ENCODE data around the gene GABRG3. TPM values are rescaled to one million over a fixed set of nuclear protein-coding genes. Genes with fewer than 3 reads are reported as not detected.

GABRG3 gene
- total RNA-seq, 1 experiment from 2014 or later: not detected

DNA sequence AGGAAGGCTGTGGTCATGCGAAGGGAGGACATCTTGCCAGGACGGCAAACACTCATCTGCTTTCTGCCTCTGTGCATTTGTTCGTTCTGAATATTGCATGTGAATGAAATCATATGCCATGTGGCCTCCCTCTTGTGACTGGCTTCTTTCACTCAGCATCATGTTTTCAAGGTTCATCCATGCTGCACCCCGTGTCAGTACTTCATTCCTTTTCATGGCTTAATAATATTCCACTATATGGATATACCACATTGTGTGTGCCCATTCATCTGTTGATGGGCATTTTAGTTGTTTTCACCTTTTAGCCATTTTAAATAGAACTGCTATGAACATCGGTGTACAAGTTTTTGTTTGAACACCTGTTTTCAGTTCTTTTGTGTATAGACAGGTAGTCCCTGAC lies 118.7 kb downstream of the GABRG3 start:
- Histone ChIP-seq H3K4me2 (ENCODE audit: low read length) (no peak overlapping the region), H2AFZ (ENCODE audit: low read depth, low read length, poor library complexity, severe bottlenecking) (no peak overlapping the region), H3K27me3 (ENCODE audit: insufficient read depth, low read length) (no peaks in the 10 kb centered on the region), H3K9ac (ENCODE audit: low read length) (no peak overlapping the region), H3K79me2 (ENCODE audit: insufficient read depth, low read length) (no peaks in the 10 kb centered on the region), H3K4me3 (replicated peaks in 1 of 2; ENCODE audit: low read depth in 1 of 2, low read length in 2 of 2) (no peak overlapping the region), H3K9me2 (ENCODE audit: insufficient read depth) (no peaks in the 10 kb centered on the region), H3K27ac (ENCODE audit: low read depth, low read length) (no peak overlapping the region), H3K4me1 (ENCODE audit: control insufficient read depth in 1 of 2, insufficient read depth in 2 of 2, low read length in 2 of 2) (no peaks in the 10 kb centered on the region), H4K20me1 (ENCODE audit: insufficient read depth) (no peaks in the 10 kb centered on the region), H3K9me3 (ENCODE audit: control insufficient read depth in 1 of 2, insufficient read depth in 1 of 2, low read depth in 1 of 2, low read length in 2 of 2) (peaks cover 20 to 52% of the 10 kb centered on the region in 2 experiments; a peak in 2 of 4 replicates), H3K36me3 (ENCODE audit: control insufficient read depth in 1 of 2, insufficient read depth in 2 of 2, low read length in 2 of 2) (no peaks in the 10 kb centered on the region)
- RAD21 ChIA-PET (ENCODE audit: low non-redundant PET in 1 of 2, low total read pairs in 2 of 2, uncharacterized antibody in 2 of 2, unreplicated experiment in 2 of 2): no interaction called here
- TF ChIP-seq POLR2A (IDR thresholded peaks at IDR 0.05; ENCODE audit: borderline replicate concordance, extremely low read depth, insufficient read depth, insufficient read length) (no peak), JUND (IDR thresholded peaks at IDR 0.05) (no peak), EZH2phosphoT487 (IDR thresholded peaks at IDR 0.05; ENCODE audit: borderline replicate concordance) (no peak), EZH2 (IDR thresholded peaks at IDR 0.05) (no peak), ZBTB33 (IDR thresholded peaks at IDR 0.05; ENCODE audit: extremely low read depth, insufficient replicate concordance, low read length) (no peak), ZFX (IDR thresholded peaks at IDR 0.05) (no peak)
- ATAC-seq: no peak
- intact Hi-C loops (cut with micrococcal nuclease): no loop called here
- CTCF ChIA-PET: no interaction called here
- DNase-seq (ENCODE audit: low read depth, low spot score): no peak
- BruUV-seq (replicated peaks): no TSS peak
- POLR2A ChIA-PET: no interaction called here

DNA sequence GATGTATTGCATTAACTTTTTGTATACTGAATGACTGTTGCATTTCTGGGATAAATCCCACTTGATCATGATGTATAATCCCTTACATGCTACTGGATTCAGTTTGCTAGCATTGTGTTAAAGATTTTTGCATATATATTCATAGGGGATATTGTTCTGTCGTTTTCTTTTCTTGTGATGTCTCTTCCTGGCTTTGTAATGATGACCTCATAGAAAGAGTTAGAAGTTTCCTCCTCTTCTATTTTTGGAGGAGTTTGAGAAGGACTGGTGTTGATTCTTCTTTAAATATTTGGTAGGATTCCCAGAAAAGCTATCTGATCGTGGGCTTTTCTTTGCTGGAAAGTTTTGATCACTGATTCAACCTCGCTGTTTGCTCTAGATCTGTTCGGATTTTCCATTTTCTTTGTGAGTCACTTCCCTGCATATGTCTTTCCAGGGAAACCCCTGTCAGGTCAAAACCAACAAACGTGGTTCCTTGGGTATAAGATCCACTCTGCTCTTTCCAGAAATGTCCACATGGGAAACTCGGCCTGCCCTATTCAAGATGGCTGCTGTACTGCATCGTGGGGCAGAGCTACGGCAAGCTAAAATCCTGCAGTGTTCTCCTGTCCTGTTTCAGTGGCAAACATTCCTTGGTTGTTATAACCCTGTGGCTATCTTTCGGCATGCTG lies 120.4 kb downstream of the GABRG3 start:
- POLR2A ChIA-PET: no interaction called here
- Histone ChIP-seq H4K20me1 (ENCODE audit: insufficient read depth) (no peaks in the 10 kb centered on the region), H3K4me3 (replicated peaks in 1 of 2; ENCODE audit: low read depth in 1 of 2, low read length in 2 of 2) (no peak overlapping the region), H3K79me2 (ENCODE audit: insufficient read depth, low read length) (no peaks in the 10 kb centered on the region), H3K27ac (ENCODE audit: low read depth, low read length) (no peak overlapping the region), H3K4me1 (ENCODE audit: control insufficient read depth in 1 of 2, insufficient read depth in 2 of 2, low read length in 2 of 2) (no peaks in the 10 kb centered on the region), H3K9ac (ENCODE audit: low read length) (no peak overlapping the region), H3K36me3 (ENCODE audit: control insufficient read depth in 1 of 2, insufficient read depth in 2 of 2, low read length in 2 of 2) (no peaks in the 10 kb centered on the region), H3K4me2 (ENCODE audit: low read length) (no peak overlapping the region), H2AFZ (ENCODE audit: low read depth, low read length, poor library complexity, severe bottlenecking) (no peak overlapping the region), H3K27me3 (ENCODE audit: insufficient read depth, low read length) (no peaks in the 10 kb centered on the region), H3K9me2 (ENCODE audit: insufficient read depth) (no peaks in the 10 kb centered on the region), H3K9me3 (ENCODE audit: control insufficient read depth in 1 of 2, insufficient read depth in 1 of 2, low read depth in 1 of 2, low read length in 2 of 2) (peaks cover 21 to 52% of the 10 kb centered on the region in 2 experiments; a peak in 2 of 4 replicates)
- DNase-seq (ENCODE audit: low read depth, low spot score) (no peak), ATAC-seq (no peak)
- RAD21 ChIA-PET (ENCODE audit: low non-redundant PET in 1 of 2, low total read pairs in 2 of 2, uncharacterized antibody in 2 of 2, unreplicated experiment in 2 of 2): no interaction called here
- no TSS peak for BruUV-seq (replicated peaks)
- TF ChIP-seq CBX3 (IDR thresholded peaks at IDR 0.05; ENCODE audit: low read depth) (no peak), TCF7L2 (IDR thresholded peaks at IDR 0.05; ENCODE audit: borderline replicate concordance, extremely low read depth, insufficient read depth, insufficient read length) (no peak), RAD21 (IDR thresholded peaks at IDR 0.05; ENCODE audit: low read depth) (no peak), POLR2A (IDR thresholded peaks at IDR 0.05; ENCODE audit: borderline replicate concordance, extremely low read depth, insufficient read depth, insufficient read length) (no peak), POLR2AphosphoS5 (IDR thresholded peaks at IDR 0.05; ENCODE audit: low read depth, low read length) (no peak), EZH2 (IDR thresholded peaks at IDR 0.05) (no peak), ZFX (IDR thresholded peaks at IDR 0.05) (no peak)
- intact Hi-C loops (cut with micrococcal nuclease): no loop called here
- CTCF ChIA-PET: no interaction called here

All from HCT116 (cell line).